ES-I3 (cell line): ENCODE results near the gene FER1L5.

Source experiments
- H3K36me3 ChIP-seq: 2 replicates; pipeline ENCODE4 v1.6.1; 2013; ENCODE audit warnings: mild to moderate bottlenecking, low read length, control low read depth, moderate library complexity; ENCODE audit not compliant: insufficient read depth
- H3K4me1 ChIP-seq: 2 replicates; pipeline ENCODE4 v1.6.1; 2013; ENCODE audit warnings: mild to moderate bottlenecking, control low read depth, low read length; ENCODE audit not compliant: insufficient read depth
- H3K9ac ChIP-seq: 2 replicates; pipeline ENCODE4 v1.6.1; 2013; ENCODE audit warnings: low read depth, mild to moderate bottlenecking, low read length, moderate library complexity
- H3K9me3 ChIP-seq: 2 replicates; pipeline ENCODE4 v1.6.1; 2013; ENCODE audit warnings: mild to moderate bottlenecking, low read length, moderate library complexity; ENCODE audit not compliant: control insufficient read depth, insufficient read depth

FER1L5 gene

GRCh38 chr2:96622544-96622943 is 20.0 kb upstream of the FER1L5 start:
- Histone ChIP-seq H3K4me1 (no peaks in the 10 kb centered on the region), H3K9me3 (no peaks in the 10 kb centered on the region), H3K9ac (no peak overlapping the region), H3K36me3 (0 out of 2 replicates have a peak, but pooled peaks cover 7% of the 10 kb centered on the region)

- Histone ChIP-seq H3K36me3 (peaks cover 7% of the 10 kb centered on the region; the same call in 1 of the 2 replicates), H3K9ac (no peak overlapping the region), H3K9me3 (no peaks in the 10 kb centered on the region), H3K4me1 (no peaks in the 10 kb centered on the region)
Observed at GRCh38 chr2:96623116-96623515, 19.4 kb upstream of the FER1L5 start.

DNA sequence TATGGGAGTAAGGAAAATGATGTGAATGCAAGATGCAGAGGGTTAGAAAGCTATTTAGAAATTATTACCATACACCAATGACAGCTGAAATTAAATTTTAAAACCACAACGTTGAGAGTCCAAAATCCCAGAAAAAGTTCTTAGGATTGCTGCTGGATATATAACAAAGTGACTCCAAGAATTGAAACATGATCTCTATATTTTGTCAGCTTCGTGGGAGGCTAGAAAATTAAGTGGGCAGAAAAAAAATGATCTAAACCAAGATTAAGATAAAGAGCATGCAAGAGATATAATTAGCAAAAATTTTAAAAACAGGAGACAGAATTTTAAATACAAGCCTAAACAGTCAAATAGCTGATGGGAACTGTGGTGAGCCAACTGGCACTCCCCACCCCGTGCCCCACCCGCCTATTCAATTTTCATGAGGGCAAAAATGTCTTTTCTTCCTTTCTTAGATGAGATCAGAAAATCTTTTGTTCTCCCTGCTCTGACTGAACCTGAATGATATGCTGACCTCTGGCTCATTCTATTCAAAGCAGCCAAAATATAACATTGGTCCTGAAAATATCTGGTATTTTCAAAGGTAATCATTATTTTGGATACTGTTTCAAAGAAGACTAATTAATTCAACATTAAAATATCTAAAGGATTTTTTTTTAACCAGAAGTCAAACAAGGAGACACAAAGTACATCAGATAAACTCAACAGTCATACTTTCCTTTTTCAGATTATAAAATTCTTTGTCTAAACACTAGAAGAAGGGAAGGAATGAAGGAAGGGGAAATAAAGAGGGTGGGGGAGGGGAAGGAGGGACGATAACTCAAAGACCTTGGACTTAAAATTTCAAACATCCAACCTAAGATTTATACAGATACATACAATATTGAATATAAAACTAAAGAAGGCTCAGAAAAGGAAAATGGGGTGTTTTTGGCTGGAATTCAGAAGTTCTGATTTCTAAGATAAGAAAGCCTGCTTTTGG is 16.7 kb upstream of the FER1L5 start:
- Histone ChIP-seq H3K9me3 (no peaks in the 10 kb centered on the region), H3K4me1 (no peaks in the 10 kb centered on the region), H3K36me3 (peaks cover 9% of the 10 kb centered on the region), H3K9ac (no peak overlapping the region)

GRCh38 chr2:96626553-96626942 is 16.0 kb upstream of the FER1L5 start:
- no peaks in the 10 kb centered on the region for H3K4me1 ChIP-seq
- H3K9me3 ChIP-seq = no peaks in the 10 kb centered on the region
- no peak overlapping the region for H3K9ac ChIP-seq
- H3K36me3 ChIP-seq = peaks cover 13% of the 10 kb centered on the region

- H3K9ac ChIP-seq = no peak overlapping the region
- H3K9me3 ChIP-seq = no peaks in the 10 kb centered on the region
- peaks cover 9% of the 10 kb centered on the region for H3K36me3 ChIP-seq
- H3K4me1 ChIP-seq = no peaks in the 10 kb centered on the region
Observed at GRCh38 chr2:96631804-96632435, 10.6 kb upstream of the FER1L5 start.

DNA sequence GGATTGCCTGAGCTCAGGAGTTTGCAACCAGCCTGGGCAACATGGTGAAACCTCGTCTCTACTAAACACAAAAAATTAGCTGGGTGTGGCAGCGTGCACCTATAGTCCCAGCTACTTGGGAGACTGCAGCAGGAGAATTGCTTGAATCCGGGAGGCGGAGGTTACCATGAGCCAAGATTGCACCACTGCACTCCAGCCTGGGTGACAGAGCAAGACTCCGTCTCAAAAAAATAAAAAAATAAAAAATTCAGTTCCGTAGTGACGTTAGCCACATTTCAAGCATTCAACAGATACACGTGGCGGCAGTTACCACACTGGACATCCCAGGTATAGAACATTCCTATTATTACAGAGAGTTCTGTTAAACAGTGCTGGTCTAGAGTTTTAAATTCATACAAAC is 8.9 kb upstream of the FER1L5 start:
- no peak overlapping the region for H3K9ac ChIP-seq
- H3K4me1 ChIP-seq = no peaks in the 10 kb centered on the region; the same call in 1 of the 2 replicates
- H3K9me3 ChIP-seq = no peaks in the 10 kb centered on the region
- H3K36me3 ChIP-seq = peaks cover 8% of the 10 kb centered on the region; the same call in 1 of the 2 replicates

DNA sequence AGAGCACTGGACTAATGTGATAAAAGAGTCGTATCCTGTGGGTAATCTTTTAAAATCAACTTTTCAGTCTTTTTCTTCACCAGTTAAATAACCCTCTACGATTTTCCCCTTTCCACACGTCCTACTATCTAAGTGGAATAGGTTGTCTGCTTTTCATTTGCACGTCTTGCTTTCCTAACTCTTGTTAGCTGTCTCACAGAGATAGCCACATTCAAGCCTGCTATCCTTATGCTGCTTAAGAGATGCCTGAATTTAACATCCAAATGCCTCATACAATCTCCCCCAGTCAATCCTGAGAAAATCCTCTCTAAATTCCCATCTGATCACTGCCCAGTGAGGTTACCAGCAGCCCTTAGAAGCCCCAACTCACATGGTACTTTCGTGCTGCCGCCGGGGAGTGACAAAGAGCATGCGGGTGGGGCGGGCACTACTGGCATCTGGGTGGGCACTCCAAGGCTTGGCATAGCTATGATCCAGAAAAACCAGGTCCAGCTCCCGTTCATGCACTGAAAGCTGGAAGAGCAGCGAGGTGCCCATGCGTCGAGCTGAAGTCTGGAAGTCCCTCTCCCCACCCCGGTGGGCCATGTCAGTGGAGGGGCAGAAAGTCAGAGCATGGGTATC is 5.9 kb upstream of the FER1L5 start:
- no peaks in the 10 kb centered on the region; the same call in 1 of the 2 replicates for H3K36me3 ChIP-seq
- H3K4me1 ChIP-seq = no peaks in the 10 kb centered on the region; the same call in 1 of the 2 replicates
- H3K9ac ChIP-seq = peak overlapping the region; percentile 62; the same call in 1 of the 2 replicates
- no peaks in the 10 kb centered on the region for H3K9me3 ChIP-seq

GRCh38 chr2:96637385-96638143 is 5.0 kb upstream of the FER1L5 start:
- Histone ChIP-seq H3K9me3 (no peaks in the 10 kb centered on the region), H3K9ac (peak overlapping the region; percentile 62), H3K4me1 (no peaks in the 10 kb centered on the region; the same call in 1 of the 2 replicates), H3K36me3 (no peaks in the 10 kb centered on the region; the same call in 1 of the 2 replicates)

DNA sequence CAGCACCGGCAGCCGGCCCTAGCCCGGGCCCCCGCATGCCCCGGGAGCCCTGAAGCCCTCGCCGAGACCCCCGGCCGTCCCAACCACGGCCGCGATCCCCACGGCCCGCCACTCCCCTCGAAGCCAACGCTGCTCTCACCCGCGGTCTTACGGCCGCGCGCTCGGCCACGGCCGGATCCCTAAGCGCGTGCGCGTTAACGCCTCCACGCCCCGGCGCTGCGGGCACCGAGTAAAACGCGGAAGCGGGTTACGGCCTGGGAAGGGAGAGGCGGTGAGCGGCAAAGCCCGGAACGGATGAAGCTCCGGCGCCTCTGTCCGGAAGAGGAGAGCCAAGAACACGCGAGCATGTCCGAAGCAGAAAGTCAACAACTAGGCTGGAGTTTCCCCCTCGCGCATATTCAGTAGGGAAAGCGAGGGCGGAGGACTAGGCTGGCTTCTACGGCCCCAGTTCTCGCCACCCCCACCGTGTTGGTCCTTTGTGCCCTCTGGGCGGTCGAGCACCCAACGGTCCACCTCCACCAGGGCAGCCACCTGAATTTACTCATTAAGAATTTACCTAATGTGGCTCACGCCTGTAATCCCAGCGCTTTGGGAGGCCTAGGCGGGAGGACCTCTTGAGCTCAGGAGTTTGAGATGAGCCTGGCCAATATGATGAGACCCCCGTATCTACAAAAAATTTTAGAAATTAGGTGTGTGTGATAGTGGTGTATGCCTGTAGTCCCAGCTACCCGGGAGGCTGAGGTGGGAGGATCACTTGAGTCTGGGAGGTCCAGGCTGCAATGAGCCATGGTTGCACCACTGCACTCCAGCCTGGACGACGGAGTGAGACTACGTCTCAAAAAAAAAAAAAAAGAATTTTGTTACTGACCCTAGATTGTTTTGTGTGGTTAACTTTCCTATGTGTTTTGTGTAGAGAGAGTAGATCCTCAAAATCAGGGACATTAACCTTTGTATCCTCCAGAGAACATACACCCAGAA is 4.1 kb upstream of the FER1L5 start, which contains the start of gene KANSL3:
TSS of gene KANSL3 (minus strand) at position 169 of the 978 bp plus-strand sequence. CDS start 1,177 bp downstream, outside the sequence.
- Histone ChIP-seq H3K9me3 (no peaks in the 10 kb centered on the region), H3K4me1 (peaks cover 3% of the 10 kb centered on the region; the same call in 1 of the 2 replicates), H3K9ac (peak within 1 kb of the TSS; percentile 62), H3K36me3 (no peaks in the 10 kb centered on the region)

DNA sequence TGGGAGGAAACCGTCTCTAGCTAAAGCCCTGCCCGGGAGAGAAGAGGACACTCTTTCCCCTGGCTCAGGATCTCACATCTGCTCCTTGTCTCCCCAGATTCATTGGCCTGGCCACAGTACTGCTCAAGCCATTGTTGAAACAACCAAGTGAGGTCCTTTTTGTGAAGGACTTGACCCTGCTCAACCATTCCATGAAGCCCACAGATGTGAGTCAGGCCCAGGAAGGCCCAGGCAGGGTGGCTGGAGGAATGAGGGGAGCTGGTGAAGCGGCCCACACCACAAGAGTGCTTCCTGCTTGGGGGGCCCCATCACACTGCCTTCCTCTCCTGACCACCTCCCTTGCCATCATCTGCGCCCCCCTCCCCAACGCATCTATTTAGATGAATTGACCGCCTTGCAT is 5.1 kb downstream of the FER1L5 start:
- Histone ChIP-seq H3K4me1 (0 out of 2 replicates have a peak, but pooled peaks cover 3% of the 10 kb centered on the region), H3K9ac (no peak overlapping the region), H3K9me3 (no peaks in the 10 kb centered on the region), H3K36me3 (no peaks in the 10 kb centered on the region)

DNA sequence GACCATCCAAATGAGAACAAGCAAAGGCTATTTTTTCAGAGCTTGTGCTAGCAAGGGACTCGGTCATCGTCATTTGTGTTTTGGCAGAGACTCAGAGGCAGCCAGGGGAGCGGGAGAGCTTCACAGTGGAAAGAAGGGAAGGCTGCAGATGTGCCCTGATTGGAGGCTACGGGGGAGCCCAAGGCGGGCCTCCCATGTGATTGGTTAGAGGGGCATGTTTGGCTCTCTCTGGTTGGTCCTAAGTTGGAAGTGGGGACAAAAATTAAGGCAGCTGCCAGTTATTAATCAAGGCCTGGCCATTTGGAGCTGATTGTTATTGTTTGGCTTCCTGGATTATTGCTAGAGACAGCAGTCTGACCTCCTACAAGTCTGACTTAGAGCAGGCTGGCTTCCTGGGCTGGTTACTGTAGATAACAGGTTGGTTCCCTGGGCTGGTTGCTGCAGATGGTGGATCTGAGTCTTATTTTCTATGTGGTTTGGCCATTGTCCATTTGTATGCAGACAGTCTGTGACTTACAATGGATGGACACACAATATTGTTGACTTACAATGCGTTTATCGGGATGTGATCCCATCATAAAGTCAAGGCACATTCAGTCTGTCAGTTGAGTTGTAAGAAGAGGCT is 5.9 kb downstream of the FER1L5 start:
- no peaks in the 10 kb centered on the region for H3K36me3 ChIP-seq
- H3K9me3 ChIP-seq = no peaks in the 10 kb centered on the region
- H3K4me1 ChIP-seq = no peaks in the 10 kb centered on the region
- no peak overlapping the region for H3K9ac ChIP-seq

GRCh38 chr2:96649342-96649741 is 6.8 kb downstream of the FER1L5 start:
- Histone ChIP-seq H3K9me3 (no peaks in the 10 kb centered on the region), H3K4me1 (no peaks in the 10 kb centered on the region), H3K36me3 (no peaks in the 10 kb centered on the region), H3K9ac (no peak overlapping the region)
